GM23248 (cell line): ENCODE data around the gene GCA.

ENCODE experiments used
- EZH2 ChIP-seq: fragments of 200-600 bp; sonication (generic); IDR thresholded peaks from 2 replicates; pipeline ENCODE4 v1.6.1; 2018; ENCODE audit warnings: antibody characterized with exemption, mild to moderate bottlenecking; ENCODE audit not compliant: insufficient read depth, poor library complexity, severe bottlenecking
- EZH2phosphoT487 ChIP-seq: fragments of 200-600 bp; sonication (generic); IDR thresholded peaks from 2 replicates; pipeline ENCODE4 v1.6.1; 2018; ENCODE audit warnings: antibody characterized with exemption, moderate library complexity, mild to moderate bottlenecking, low read depth; ENCODE audit not compliant: insufficient read depth

- no peak for TF ChIP-seq EZH2phosphoT487
- no peak for TF ChIP-seq EZH2
Observed at GRCh38 chr2:162385536-162385935, 41.6 kb downstream of the GCA start.
